Kasumi-1 (cell line): ENCODE results near the gene DRD2.

ENCODE experiments used
- DNase-seq, 2 experiments: peaks; one replicate each; lab custom pipeline; 2025; lab: John Stamatoyannopoulos, UW

DRD2 gene

GRCh38 chr11:113400631-113401230 lies 74.5 kb downstream of the DRD2 start:
- no peak for DNase-seq

- DNase-seq, result no peak
Measured at GRCh38 chr11:113398669-113399430, 76.3 kb downstream of the DRD2 start.

DNA sequence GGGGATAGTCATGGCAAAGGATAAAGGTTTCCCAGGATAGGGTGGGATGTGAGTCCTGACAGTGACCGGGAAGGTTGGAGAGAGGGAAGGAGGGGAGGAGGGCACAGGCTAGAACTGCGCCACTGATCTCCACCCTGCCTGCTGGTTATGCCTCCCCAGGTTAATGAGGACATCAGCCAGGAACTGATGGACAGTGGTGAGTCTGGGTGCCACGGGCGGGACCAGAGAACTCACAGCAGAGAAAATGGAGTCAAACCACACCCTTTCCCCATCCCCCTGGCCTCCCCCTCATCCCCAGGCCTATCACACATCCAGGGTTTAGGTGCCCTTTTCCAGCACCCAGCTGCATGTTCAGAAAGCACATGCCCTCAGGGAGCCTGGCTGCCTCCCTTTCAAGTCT lies 77.4 kb downstream of the DRD2 start:
- no peak for DNase-seq

DNA sequence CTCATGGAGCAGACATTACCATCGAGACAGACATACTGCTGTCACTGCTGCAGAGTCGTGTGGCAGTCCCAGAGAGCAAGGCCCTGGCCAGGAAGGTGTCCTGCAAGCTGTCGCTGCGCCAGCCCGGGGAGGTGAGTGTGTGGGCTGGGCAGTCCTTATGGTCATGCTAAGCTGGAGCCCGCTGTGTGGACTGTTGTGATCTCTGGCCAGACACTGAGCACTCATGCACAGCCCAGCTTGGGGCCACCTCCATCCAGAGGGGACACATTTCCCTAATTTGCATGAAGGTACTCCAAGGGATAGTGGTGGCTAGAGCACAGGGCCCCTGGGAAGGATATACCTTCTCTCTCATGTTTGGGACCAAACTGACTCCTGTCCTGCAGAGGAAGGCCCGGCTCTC lies 78.0 kb downstream of the DRD2 start:
- no peak for DNase-seq

DNA sequence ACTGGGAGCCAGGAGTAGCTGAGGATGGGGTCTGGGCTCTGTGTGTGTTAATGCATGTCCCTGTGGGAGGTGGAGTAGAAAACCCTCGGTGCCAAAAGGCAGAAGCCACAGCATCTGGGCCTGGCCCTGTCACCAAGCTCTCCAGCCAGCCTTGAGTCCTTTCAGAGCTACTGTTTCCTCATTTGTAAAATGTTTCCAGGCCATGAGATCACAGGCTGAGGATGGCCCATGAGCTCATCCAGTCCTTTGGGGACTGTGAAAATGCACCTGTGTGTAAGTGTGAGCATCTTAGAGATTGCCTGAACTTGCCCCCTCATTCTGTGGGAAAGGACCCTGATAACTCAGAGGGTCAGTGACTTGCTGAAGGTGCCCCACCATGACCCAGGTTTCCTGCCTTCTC lies 78.5 kb downstream of the DRD2 start:
- DNase-seq, result no peak

GRCh38 chr11:113395782-113396336 lies 79.3 kb downstream of the DRD2 start:
- no peak for DNase-seq

DNA sequence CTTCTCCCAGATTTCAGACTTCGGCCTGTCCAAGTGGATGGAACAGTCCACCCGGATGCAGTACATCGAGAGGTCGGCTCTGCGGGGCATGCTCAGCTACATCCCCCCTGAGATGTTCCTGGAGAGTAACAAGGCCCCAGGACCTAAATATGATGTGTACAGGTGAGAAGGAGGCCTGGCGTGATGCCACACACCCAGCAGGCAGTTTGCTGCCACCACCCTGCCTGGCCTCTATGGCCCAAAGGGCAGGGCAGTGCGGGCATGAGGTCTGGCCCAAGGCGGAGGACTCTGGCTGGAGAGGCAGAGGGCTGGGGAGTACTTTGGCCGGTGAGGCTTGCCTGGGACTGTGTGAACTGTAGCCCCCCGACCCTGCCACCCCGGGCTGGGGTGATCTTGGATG lies 80.3 kb downstream of the DRD2 start:
- DNase-seq, result no peak

- no peak for DNase-seq
Measured at GRCh38 chr11:113393501-113393985, 81.7 kb downstream of the DRD2 start.

- no peak for DNase-seq
Measured at GRCh38 chr11:113392236-113392921, 82.8 kb downstream of the DRD2 start.

DNA sequence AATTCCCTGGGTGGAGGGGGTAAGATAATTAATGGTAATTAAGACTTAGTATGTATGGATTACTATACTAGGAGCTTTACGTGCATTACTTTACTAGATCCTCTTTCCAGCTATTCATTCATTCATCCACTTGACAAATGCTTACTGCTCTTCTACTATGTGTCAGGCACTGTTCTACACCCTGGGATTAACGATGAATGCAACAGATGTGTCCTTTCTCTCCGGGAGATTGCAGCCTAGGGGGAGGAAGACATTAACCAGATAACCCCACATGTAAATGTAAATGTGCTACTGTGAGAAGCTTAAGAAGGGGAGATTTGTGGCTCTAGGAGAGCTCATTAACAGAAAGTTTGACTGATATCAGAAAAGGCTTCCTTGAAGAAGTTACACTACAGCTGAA lies 85.9 kb downstream of the DRD2 start:
- no peak for DNase-seq

- DNase-seq, result no peak
Measured at GRCh38 chr11:113387605-113388211, 87.5 kb downstream of the DRD2 start, which contains the start of gene ANKK1. ANKK1 (plus strand) TSS chr11:113387779; CDS start chr11:113387885, 106 bp downstream.

DNA sequence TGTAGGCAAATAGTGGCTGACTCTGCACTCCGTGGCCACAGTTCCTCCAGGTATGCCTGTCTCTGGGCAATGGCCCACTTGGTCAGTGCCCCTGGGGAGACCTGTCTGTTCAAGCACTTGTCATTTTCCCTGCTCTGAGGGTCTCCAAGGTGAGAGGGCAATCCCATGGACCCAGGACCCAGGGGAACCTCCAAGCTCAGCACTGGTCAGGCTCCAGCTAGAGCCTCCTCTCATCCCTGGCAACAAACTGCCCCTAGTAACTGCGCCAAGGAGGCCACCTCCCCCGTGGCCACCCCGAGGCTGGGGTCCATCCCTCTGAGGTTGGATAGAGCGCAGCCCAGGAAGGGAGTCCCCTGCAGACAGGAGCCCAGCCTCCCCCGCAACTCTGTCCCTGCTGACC lies 88.3 kb downstream of the DRD2 start:
- DNase-seq, result no peak

DNA sequence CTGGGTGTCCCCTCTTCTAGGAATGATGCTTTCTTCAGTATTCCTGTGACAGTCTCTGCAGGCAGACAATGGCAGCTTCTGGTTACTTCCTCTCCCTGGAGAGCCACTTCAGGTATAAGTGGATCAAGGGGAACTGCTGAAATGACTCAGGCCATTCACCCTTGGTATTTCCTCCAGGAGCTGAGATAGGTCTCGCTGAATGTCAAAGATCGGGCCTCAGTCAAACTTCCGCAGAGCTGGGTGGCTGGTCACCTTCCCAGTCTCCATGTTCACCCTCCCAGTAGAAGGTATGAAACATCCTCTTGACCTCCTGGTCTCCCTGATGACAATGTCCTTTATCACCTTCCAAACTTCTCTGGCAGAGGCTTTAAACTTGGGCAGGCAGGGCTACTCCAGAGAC lies 89.4 kb downstream of the DRD2 start:
- DNase-seq, result no peak

GRCh38 chr11:113384551-113384950 lies 90.6 kb downstream of the DRD2 start:
- DNase-seq, result no peak

DNA sequence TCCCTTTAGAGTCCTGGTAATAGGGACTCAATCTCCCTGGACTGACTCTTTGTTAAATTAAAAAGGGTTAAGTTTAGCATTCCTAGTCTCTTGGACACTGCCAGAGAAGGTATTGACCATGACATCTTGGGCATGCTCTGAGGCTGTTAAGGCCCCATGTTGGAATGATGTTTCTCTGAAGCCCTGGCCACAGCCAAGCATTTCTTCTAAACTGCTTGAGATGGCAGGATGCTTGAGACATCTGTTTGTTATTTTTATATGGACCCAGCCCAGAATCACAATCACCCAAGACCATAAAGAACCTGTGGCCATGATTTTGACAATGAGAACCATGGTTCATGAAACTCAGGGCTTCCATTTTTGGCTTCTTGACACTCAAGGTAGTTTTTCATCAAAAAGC lies 93.1 kb downstream of the DRD2 start:
- no peak for DNase-seq

DNA sequence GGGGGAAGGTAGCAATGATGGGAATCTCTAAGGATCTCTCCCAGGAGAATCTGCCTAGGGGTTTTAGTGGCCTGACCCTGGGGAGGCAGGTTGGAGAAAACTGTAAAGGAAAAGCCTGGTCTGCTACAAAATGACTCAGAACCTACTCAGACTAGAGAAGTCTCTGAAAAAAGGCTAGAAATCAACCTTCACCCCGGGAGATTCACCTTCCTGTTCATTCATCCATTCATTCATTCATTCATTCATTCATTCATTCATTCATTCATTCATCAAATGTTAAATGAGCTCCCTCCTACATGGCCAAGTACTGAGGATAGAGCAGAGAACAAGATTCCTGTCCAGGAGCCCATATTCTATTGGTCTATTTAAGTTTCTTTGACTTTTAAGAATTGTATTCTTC lies 96.5 kb downstream of the DRD2 start:
- no peak for DNase-seq

- DNase-seq, result no peak
Measured at GRCh38 chr11:113377681-113378412, 97.4 kb downstream of the DRD2 start.

- no peak for DNase-seq
Measured at GRCh38 chr11:113376156-113376555, 99.0 kb downstream of the DRD2 start.

- no peak for DNase-seq
Measured at GRCh38 chr11:113375402-113375801, 99.8 kb downstream of the DRD2 start.

DNA sequence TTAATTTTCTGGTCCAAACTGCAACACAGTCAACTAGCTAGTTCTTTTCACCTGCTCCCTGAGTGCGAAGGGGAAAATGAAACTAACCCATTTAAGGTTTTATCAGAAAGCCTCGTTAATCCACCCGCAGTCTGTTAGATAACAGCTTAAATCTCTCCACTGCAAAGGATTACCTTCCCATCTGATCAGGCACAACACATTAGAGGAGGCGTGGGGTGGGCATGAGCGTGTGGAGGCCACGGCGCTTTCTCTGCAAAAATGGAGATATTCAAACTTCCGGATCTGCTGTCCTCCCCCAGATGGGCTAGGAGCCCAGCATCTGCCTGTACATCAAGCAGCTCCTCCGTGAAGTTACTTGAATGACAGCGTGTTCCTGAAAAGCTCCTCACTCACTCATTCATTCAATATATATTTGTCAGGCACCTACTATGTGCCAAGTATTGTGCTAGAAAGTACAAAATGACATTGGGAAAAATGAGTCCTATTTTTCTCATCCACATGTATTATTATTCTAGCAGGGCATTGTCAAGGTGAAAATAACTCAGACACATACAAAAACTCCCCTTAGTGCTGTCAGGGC lies 101.1 kb downstream of the DRD2 start:
- DNase-seq, result no peak

DNA sequence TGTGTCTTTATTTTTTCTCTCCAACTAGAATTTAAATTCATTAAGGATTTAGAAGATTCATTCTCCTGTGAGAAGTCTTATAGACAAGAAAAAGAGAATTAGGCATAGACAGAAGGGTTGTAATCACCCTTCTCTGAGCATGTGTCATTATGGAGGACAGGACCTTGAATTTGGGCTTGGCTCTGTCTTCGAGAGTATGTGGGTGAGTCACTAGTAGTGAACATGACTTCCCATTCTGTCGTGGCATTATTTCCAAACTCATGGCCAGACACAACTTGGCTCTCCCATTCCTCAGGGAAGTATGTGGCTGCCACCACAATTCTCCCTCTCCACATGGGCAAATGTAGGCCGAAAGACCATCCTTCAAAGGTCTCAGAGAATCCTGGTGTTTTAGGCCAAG lies 101.9 kb downstream of the DRD2 start:
- DNase-seq, result no peak
